HG03045 (cell line): Measurements from ENCODE around the gene PIP5K1B.

Experiments used
- ATAC-seq: cut with Tn5 transposase; IDR thresholded peaks from one replicate; pipeline ENCODE4 v1.9.1; 2021; ENCODE audit warnings: mild to moderate bottlenecking, moderate library complexity; ENCODE audit not compliant: unreplicated experiment

The PIP5K1B gene

GRCh38 chr9:68733021-68733405 is 28.0 kb downstream of the PIP5K1B start:
- no peak for ATAC-seq

GRCh38 chr9:68738358-68738757 is 33.3 kb downstream of the PIP5K1B start:
- no peak for ATAC-seq

GRCh38 chr9:68739621-68740174 is 34.7 kb downstream of the PIP5K1B start:
- ATAC-seq, result no peak

- ATAC-seq, result no peak
Observed at GRCh38 chr9:68740561-68740960, 35.5 kb downstream of the PIP5K1B start.

GRCh38 chr9:68741234-68741633 is 36.2 kb downstream of the PIP5K1B start:
- ATAC-seq, result no peak

GRCh38 chr9:68741704-68742332 is 36.8 kb downstream of the PIP5K1B start:
- no peak for ATAC-seq

GRCh38 chr9:68742333-68742730 is 37.3 kb downstream of the PIP5K1B start:
- ATAC-seq, result no peak

GRCh38 chr9:68744426-68744825 is 39.4 kb downstream of the PIP5K1B start:
- no peak for ATAC-seq

- no peak for ATAC-seq
Observed at GRCh38 chr9:68746525-68746924, 41.5 kb downstream of the PIP5K1B start.

GRCh38 chr9:68747043-68747533 is 42.0 kb downstream of the PIP5K1B start:
- no peak for ATAC-seq

- ATAC-seq, result no peak
Observed at GRCh38 chr9:68749135-68749534, 44.1 kb downstream of the PIP5K1B start.

- ATAC-seq, result no peak
Observed at GRCh38 chr9:68749579-68750159, 44.6 kb downstream of the PIP5K1B start.

GRCh38 chr9:68750255-68750654 is 45.2 kb downstream of the PIP5K1B start:
- no peak for ATAC-seq

GRCh38 chr9:68750786-68751185 is 45.7 kb downstream of the PIP5K1B start:
- ATAC-seq, result no peak

- ATAC-seq, result no peak
Observed at GRCh38 chr9:68751556-68751955, 46.5 kb downstream of the PIP5K1B start.

GRCh38 chr9:68755051-68755450 is 50.0 kb downstream of the PIP5K1B start:
- ATAC-seq, result no peak

GRCh38 chr9:68755752-68756151 is 50.7 kb downstream of the PIP5K1B start:
- no peak for ATAC-seq

GRCh38 chr9:68759981-68760673 is 55.1 kb downstream of the PIP5K1B start:
- no peak for ATAC-seq

GRCh38 chr9:68760674-68761333 is 55.8 kb downstream of the PIP5K1B start:
- no peak for ATAC-seq

- no peak for ATAC-seq
Observed at GRCh38 chr9:68762570-68762969, 57.5 kb downstream of the PIP5K1B start.

- ATAC-seq, result no peak
Observed at GRCh38 chr9:68763104-68763503, 58.1 kb downstream of the PIP5K1B start.
